ENCODE data around the gene TXNL4A.

DNA sequence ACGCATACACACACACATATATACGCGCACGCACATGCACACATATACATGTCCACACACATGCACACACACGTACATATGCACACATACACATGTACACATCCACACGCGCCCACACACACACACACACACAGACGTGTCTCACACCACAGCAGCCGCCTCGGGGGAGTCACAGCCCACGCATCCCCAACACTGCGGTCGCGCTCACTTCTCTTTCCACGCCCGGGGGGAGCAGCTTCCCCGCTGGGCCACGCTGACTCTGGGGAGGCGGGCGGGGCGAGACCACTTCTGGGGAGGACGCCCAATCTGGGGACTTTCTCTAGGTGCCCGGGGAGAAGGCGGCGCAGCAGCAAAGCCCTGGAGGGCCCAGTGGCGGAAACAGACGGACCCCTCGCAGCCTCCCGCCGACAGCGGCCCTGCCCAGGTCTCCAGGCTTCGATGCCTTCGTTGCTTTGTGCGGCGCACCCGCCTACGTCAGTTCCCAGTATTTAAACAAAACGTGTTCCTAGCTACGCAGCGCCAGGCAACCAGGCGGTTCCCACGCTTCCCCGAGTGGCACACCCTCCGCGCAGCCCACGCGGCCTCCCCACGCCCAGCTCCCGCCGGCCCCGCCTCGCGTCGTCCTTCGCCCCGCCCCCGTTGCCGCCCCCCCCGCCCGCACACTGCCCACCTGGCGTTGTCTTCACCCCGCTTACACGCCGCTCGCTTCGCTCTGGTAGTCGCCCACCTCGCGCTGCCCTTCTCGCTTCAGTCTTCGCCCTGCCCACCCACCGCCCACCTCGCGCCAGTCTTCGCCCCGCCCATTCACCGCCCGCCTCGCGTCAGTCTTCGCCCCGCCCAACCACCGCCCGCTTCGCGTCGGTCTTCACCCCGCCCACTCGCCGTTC, 45.1 kb upstream of the TXNL4A start:
- TF ChIP-seq, protein P1, sequence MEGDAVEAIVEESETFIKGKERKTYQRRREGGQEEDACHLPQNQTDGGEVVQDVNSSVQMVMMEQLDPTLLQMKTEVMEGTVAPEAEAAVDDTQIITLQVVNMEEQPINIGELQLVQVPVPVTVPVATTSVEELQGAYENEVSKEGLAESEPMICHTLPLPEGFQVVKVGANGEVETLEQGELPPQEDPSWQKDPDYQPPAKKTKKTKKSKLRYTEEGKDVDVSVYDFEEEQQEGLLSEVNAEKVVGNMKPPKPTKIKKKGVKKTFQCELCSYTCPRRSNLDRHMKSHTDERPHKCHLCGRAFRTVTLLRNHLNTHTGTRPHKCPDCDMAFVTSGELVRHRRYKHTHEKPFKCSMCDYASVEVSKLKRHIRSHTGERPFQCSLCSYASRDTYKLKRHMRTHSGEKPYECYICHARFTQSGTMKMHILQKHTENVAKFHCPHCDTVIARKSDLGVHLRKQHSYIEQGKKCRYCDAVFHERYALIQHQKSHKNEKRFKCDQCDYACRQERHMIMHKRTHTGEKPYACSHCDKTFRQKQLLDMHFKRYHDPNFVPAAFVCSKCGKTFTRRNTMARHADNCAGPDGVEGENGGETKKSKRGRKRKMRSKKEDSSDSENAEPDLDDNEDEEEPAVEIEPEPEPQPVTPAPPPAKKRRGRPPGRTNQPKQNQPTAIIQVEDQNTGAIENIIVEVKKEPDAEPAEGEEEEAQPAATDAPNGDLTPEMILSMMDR (IDR thresholded peaks at IDR 0.05): no peak
- peak in 2 of 3 donors; percentile 71 to 79 for TF ChIP-seq POLR2A (IDR thresholded peaks at IDR 0.05)
